ENCODE data around the gene EPOP. TPM values are rescaled to one million over a fixed set of nuclear protein-coding genes. Genes with fewer than 3 reads are reported as not detected.
"Not testable (repeated sequence)": the region's sequence is repeated elsewhere in the genome, so short reads cannot be mapped to it uniquely, and the experiment has no call there.

The EPOP gene
- total RNA-seq, 1 donor from 2014 or later: 8.2 TPM

DNA sequence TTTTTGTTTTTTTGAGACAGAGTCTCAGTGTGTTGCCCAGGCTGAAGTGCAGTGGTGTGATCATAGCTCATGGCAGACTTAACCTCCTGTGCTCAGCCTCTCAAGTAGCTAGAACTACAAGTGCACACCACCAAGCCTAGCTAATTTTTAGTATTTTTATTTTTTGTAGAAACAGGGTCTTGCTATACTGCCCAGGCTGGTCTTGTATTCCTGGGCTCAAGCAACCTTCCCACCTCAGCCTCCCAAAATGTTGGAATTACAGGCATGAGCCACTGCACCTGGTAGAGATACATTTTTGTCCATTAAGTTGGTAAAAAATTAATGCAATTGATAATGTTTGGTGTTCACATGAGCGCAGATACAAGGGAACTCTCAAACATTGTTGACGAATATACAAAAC lies 46.8 kb downstream of the EPOP start:
- Mint-ChIP-seq H3K36me3 (ENCODE audit: insufficient read depth) (no peaks in the 10 kb centered on the region), H3K4me3 (ENCODE audit: low read depth) (no peak overlapping the region), H3K27ac (no peak overlapping the region), H3K27me3 (no peaks in the 10 kb centered on the region), H3K4me1 (ENCODE audit: low read depth) (peaks cover 6% of the 10 kb centered on the region), H3K9me3 (ENCODE audit: low read depth) (no peaks in the 10 kb centered on the region)
- TF ChIP-seq CTCF (IDR thresholded peaks at IDR 0.05; ENCODE audit: unreplicated experiment): no peak
- no peak for DNase-seq (ENCODE audit: low spot score, unreplicated experiment)

DNA sequence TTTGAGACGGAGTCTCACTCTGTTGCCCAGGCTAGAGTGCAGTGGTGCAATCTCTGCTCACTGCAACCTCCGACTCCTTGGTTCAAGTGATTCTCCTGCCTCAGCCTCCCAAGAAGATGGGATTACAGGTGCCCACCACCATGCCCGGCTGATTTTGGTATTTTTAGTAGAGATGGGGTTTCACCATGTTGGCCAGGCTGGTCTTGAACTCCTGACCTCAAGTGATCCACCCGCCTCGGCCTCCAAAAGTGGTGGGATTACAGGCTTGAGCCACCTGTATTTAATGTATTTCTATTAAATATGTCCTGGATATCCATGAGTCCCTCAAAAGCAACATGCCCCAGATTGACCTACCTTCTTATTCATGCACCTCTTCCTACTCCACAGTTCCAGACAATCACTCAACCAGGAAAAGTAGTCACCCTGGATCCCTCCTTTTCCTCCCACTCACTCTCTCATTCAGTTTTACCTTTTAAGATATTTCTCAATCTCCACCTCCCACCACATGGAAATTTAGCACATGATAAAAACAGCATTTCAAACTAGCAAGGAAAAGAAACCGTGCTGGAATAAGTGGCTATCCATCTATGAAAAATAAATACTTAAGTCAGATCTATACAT lies 48.0 kb downstream of the EPOP start:
- not testable (repeated sequence) for H3K4me3 Mint-ChIP-seq (ENCODE audit: low read depth); H3K27ac Mint-ChIP-seq; H3K4me1 Mint-ChIP-seq (ENCODE audit: low read depth); H3K36me3 Mint-ChIP-seq (ENCODE audit: insufficient read depth); H3K9me3 Mint-ChIP-seq (ENCODE audit: low read depth); DNase-seq (ENCODE audit: low spot score, unreplicated experiment); H3K27me3 Mint-ChIP-seq

GRCh38 chr17:38625482-38625881 lies 49.3 kb downstream of the EPOP start:
- Mint-ChIP-seq H3K27ac (no peak overlapping the region), H3K4me3 (ENCODE audit: low read depth) (no peak overlapping the region), H3K27me3 (peaks cover 5% of the 10 kb centered on the region), H3K9me3 (ENCODE audit: low read depth) (no peaks in the 10 kb centered on the region), H3K4me1 (ENCODE audit: low read depth) (peaks cover 6% of the 10 kb centered on the region), H3K36me3 (ENCODE audit: insufficient read depth) (no peaks in the 10 kb centered on the region)
- no peak for DNase-seq (ENCODE audit: low spot score, unreplicated experiment)
- no peak for TF ChIP-seq CTCF (IDR thresholded peaks at IDR 0.05; ENCODE audit: unreplicated experiment)

- DNase-seq (ENCODE audit: low spot score, unreplicated experiment); H3K36me3 Mint-ChIP-seq (ENCODE audit: insufficient read depth); H3K27me3 Mint-ChIP-seq; H3K4me3 Mint-ChIP-seq (ENCODE audit: low read depth); H3K27ac Mint-ChIP-seq; H3K9me3 Mint-ChIP-seq (ENCODE audit: low read depth); H3K4me1 Mint-ChIP-seq (ENCODE audit: low read depth): not testable (repeated sequence)
Observed at GRCh38 chr17:38624782-38625355, 49.9 kb downstream of the EPOP start.

Small RNA genes lying within 50 kb of the gene (microRNA-seq; reads per million reads assigned to microRNA genes)
- gene MIR4726 (ENCODE audit: borderline number of aligned reads, unreplicated experiment) (4.8 reads per million), gene MIR4734 (ENCODE audit: borderline number of aligned reads, unreplicated experiment) (3.0 reads per million)

Other genes with a start within 250 kb of the EPOP start
- gene ARHGAP23, start 246.5 kb downstream of the EPOP start, total RNA-seq: 2.9 and 3.3 TPM in 2 replicates
- 13.8 and 16.7 TPM in 2 replicates for gene SRCIN1, start 69.0 kb downstream of the EPOP start, total RNA-seq
- 147 and 155 TPM in 2 replicates for gene MLLT6, start 30.3 kb upstream of the EPOP start, total RNA-seq
- gene CISD3, start 55.4 kb upstream of the EPOP start, total RNA-seq: 5.1 and 5.9 TPM in 2 replicates
- gene PCGF2, start 73.4 kb upstream of the EPOP start, total RNA-seq: 109 and 112 TPM in 2 replicates
- 134 and 138 TPM in 2 replicates for gene PSMB3, start 77.8 kb upstream of the EPOP start, total RNA-seq
- 66.8 and 77.8 TPM in 2 replicates for gene PIP4K2B, start 124.6 kb upstream of the EPOP start, total RNA-seq
- gene CWC25, start 150.4 kb upstream of the EPOP start, total RNA-seq: 17.1 and 19.9 TPM in 2 replicates
- gene RPL23, start 178.8 kb upstream of the EPOP start, total RNA-seq: 1,623 and 1,642 TPM in 2 replicates
- 134 and 135 TPM in 2 replicates for gene LASP1, start 195.1 kb upstream of the EPOP start, total RNA-seq